Activated CD8-positive, alpha-beta T cell treated with anti-CD3 and anti-CD28 coated beads for 36 hours (primary cell): Measurements from ENCODE around the gene BCL2. TPM values are rescaled to one million over a fixed set of nuclear protein-coding genes. Genes with fewer than 3 reads are reported as not detected.

Experiments used
- ATAC-seq: fragments of 200-7000 bp; cut with Tn5 transposase; one replicate; pipeline ENCODE4 v1.10.0; 2021; ENCODE audit warnings: mild to moderate bottlenecking, moderate library complexity
- CTCF ChIA-PET: fragments of 350-600 bp; sonication (Branson Sonifier 250); formaldehyde crosslinking; loops from one replicate; lab custom pipeline; 2021; ENCODE audit warnings: antibody characterized with exemption; lab: Charles Lee
- POLR2A ChIA-PET: fragments of 350-600 bp; sonication (Branson Sonifier 250); formaldehyde crosslinking; loops from one replicate; lab custom pipeline; 2021; ENCODE audit warnings: antibody characterized with exemption; lab: Charles Lee
- DNase-seq: peaks from one replicate; pipeline ENCODE4 v3.0.0-alpha.2; 2020
- H3K27ac Mint-ChIP-seq: one replicate; pipeline ENCODE4 v1.8.0; 2021; ENCODE audit warnings: mild to moderate bottlenecking, mixed read lengths
- H3K27me3 Mint-ChIP-seq: one replicate; pipeline ENCODE4 v1.8.0; 2021; ENCODE audit warnings: mixed read lengths
- H3K36me3 Mint-ChIP-seq: one replicate; pipeline ENCODE4 v1.8.0; 2021; ENCODE audit warnings: low read depth, mixed read lengths
- H3K4me1 Mint-ChIP-seq: one replicate; pipeline ENCODE4 v1.8.0; 2021; ENCODE audit warnings: low read depth, mixed read lengths
- H3K4me3 Mint-ChIP-seq: one replicate; pipeline ENCODE4 v1.8.0; 2021; ENCODE audit warnings: mild to moderate bottlenecking, moderate library complexity, mixed read lengths
- H3K9me3 Mint-ChIP-seq: one replicate; pipeline ENCODE4 v1.8.0; 2021; ENCODE audit warnings: mixed read lengths
- intact Hi-C: fragments of 100-400 bp; cut with micrococcal nuclease; formaldehyde crosslinking; loops from one replicate; pipeline ENCODE4 v1.10.0; 2022
- total RNA-seq, 2 experiments: library from RNA; stranded (reverse); gene quantifications; one replicate each; pipeline ENCODE4 v1.2.3, GENCODE V29; 2021
- TF ChIP-seq, protein P1 (sequence below): fragments of 200-600 bp; IDR thresholded peaks from one replicate; pipeline ENCODE4 v1.8.0; 2022; ENCODE audit warnings: antibody characterized with exemption, mild to moderate bottlenecking

Gene BCL2
- total RNA-seq, 2 experiments from 2014 or later = 104 to 107 TPM

DNA sequence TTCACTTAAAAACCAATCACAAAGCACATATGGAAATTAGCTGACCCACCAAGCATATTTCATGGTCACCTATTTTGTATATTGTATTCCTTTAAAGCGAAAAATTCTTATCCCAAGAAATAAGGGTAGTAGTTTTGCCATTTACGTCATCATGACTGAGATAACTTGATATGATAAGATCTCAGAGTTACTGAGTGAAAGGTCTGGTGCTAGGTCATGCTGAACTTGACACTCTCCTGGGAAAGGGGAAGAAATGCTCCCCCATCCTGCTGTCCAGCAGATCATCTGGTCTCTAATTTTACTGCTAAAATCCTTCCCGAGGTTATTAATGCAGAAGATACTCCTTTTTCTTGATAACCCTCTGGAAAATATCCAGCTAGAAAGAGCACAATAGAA is 78.3 kb downstream of the BCL2 start:
- POLR2A ChIA-PET = no interaction called here
- Mint-ChIP-seq H3K27ac (no peak overlapping the region), H3K4me3 (no peak overlapping the region), H3K36me3 (peaks cover 88% of the 10 kb centered on the region), H3K4me1 (peaks cover 61% of the 10 kb centered on the region), H3K27me3 (no peaks in the 10 kb centered on the region), H3K9me3 (peaks cover 9% of the 10 kb centered on the region)
- DNase-seq (no peak), ATAC-seq (no peak)
- intact Hi-C loops = no loop called here
- TF ChIP-seq, protein P1, sequence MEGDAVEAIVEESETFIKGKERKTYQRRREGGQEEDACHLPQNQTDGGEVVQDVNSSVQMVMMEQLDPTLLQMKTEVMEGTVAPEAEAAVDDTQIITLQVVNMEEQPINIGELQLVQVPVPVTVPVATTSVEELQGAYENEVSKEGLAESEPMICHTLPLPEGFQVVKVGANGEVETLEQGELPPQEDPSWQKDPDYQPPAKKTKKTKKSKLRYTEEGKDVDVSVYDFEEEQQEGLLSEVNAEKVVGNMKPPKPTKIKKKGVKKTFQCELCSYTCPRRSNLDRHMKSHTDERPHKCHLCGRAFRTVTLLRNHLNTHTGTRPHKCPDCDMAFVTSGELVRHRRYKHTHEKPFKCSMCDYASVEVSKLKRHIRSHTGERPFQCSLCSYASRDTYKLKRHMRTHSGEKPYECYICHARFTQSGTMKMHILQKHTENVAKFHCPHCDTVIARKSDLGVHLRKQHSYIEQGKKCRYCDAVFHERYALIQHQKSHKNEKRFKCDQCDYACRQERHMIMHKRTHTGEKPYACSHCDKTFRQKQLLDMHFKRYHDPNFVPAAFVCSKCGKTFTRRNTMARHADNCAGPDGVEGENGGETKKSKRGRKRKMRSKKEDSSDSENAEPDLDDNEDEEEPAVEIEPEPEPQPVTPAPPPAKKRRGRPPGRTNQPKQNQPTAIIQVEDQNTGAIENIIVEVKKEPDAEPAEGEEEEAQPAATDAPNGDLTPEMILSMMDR = no peak
- CTCF ChIA-PET = interaction anchor here (0.9 to 1.5 kb wide), 2 partner anchors 44 to 81 kb away, joined by 3 to 4 read pairs; no protein-coding TSS in a partner anchor

DNA sequence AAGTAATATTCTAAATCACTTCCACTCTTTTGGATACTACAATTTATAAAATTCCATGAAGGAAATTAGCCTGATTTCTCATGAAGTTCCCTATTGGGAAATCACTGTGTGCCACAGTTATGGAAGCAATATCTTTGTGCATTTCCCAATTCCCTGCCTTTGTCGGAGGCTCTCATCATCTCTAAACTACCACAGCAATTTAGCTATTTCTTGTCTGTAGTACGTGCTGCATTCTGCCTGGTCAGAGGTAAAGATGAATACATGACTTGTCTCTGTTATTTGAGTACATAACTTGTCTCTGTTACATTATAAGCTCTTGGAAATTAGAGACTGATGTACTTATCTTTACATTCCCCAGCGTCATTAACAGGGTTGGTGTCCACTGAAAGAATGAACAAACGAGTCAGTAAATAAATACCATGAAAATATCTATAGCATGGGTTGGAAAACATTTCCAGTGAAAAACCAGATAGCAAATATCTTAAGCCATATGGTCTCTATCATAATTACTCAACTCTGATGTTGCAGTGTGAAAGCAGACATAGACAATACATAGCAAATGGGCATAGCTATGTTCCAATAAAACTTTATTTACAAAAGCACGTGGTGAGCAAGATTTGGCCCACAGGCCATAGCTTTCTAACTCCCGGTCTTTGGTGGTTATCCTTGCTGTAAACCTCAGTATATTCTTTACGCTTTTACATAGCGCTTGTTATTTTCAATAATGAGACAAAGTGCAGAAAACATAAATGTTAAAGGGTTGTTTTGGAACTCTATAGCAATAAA is 78.8 kb downstream of the BCL2 start:
- CTCF ChIA-PET = interaction anchor here (0.9 to 1.5 kb wide), 2 partner anchors 43 to 82 kb away, joined by 3 to 4 read pairs; no protein-coding TSS in a partner anchor
- Mint-ChIP-seq H3K36me3 (peaks cover 87% of the 10 kb centered on the region), H3K27ac (no peak overlapping the region), H3K9me3 (peaks cover 14% of the 10 kb centered on the region), H3K4me1 (peaks cover 62% of the 10 kb centered on the region), H3K4me3 (no peak overlapping the region), H3K27me3 (no peaks in the 10 kb centered on the region)
- intact Hi-C loops = no loop called here
- ATAC-seq (no peak), DNase-seq (no peak)
- POLR2A ChIA-PET = no interaction called here
- TF ChIP-seq, protein P1 = no peak

DNA sequence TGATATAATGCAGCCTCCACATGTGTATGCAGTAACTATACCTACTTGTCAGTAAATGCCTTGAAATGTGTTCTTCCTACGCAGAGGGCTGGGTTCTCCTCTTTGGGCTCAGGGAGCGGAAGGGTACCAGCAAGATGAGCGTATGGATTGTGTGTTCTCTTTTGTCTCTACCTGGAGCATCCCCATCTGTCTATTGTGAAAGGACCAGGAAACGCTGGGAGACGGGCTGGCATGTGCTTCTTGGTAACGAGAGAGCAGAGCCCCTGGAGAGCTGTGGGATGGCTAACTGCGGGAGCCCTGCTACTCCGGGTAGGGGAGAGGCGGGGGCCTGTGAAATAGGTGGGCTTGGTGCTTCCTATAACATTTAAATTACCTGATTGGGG is 80.9 kb downstream of the BCL2 start:
- H3K27ac Mint-ChIP-seq = peak overlapping the region; percentile 20
- ChIA-PET POLR2A (no interaction called here), CTCF (no interaction called here)

DNA sequence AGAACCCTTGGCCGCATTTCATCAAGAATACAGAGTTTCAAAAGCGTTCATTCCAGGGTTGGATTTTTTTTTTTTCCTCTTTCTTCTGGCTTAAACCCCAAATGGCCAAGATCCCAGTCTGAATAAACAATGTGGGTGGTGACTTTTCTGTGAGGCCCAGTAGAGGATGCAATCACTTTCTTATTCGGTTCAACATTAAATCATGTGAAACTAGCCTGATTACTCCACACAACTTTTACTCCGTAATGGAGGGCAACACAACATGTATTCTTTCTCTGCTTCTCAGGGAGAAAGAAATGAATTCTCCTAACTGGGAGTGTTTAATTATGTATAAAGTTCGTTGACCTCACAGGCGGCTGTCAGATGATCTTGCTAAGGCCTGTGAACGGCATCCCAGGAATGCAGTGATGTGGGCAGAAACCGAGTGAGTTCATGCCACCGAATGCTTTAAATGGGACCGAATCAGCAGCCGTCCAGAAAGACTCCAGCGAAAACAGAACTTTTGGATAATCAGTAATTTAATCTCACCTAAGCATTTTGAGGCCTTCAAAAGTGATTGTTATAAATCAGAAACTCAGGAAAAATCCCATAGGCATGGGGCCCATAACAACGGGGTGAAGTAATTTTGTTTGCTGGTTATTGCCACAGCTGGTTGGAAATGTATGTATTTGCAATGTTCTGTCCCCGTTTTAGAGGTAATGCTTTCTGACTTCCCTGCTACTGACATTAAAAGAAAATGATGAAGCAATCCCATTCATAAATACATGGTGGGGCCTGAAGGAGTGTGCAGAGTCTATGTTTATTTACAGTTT is 81.5 kb downstream of the BCL2 start:
- Mint-ChIP-seq H3K27ac (peak overlapping the region; percentile 94), H3K36me3 (peaks cover 88% of the 10 kb centered on the region), H3K27me3 (no peaks in the 10 kb centered on the region), H3K4me1 (peaks cover 70% of the 10 kb centered on the region), H3K4me3 (no peak overlapping the region), H3K9me3 (peaks cover 25% of the 10 kb centered on the region)
- TF ChIP-seq, protein P1 = no peak
- intact Hi-C loops = no loop called here
- ATAC-seq (no peak), DNase-seq (no peak)
- ChIA-PET POLR2A (interaction anchor here (1.2 kb wide), 1 partner anchor 82 kb away, joined by 3 read pairs; no protein-coding TSS in a partner anchor), CTCF (no interaction called here)

More for the DNA sequence above, 80.9 kb downstream of the BCL2 start:
- intact Hi-C loops = no loop called here
- DNase-seq (no peak), ATAC-seq (no peak)
- TF ChIP-seq, protein P1 = no peak
- H3K4me3 Mint-ChIP-seq = no peak overlapping the region
- peaks cover 67% of the 10 kb centered on the region for H3K4me1 Mint-ChIP-seq
- H3K36me3 Mint-ChIP-seq = peaks cover 89% of the 10 kb centered on the region
- H3K9me3 Mint-ChIP-seq = peaks cover 25% of the 10 kb centered on the region
- no peaks in the 10 kb centered on the region for H3K27me3 Mint-ChIP-seq
